C4-2B (cell line): ENCODE measurements around the gene MFN2.
A peak's percentile ranks its signal among the peaks of the same experiment; 100 is the strongest.
"Not testable (repeated sequence)": the region's sequence is repeated elsewhere in the genome, so short reads cannot be mapped to it uniquely, and the experiment has no call there.

Experiments
- H3K27ac ChIP-seq: fragments of 450-650 bp; 2 replicates; pipeline ENCODE4 v1.5.1; 2017
- CTCF ChIP-seq: fragments of 450-650 bp; conservative IDR thresholded peaks from 2 replicates; pipeline ENCODE4 v1.5.1; 2017; ENCODE audit warnings: mild to moderate bottlenecking
- ZFX ChIP-seq: fragments of 450-650 bp; IDR thresholded peaks from 2 replicates; pipeline ENCODE4 v1.6.1; 2017

The MFN2 gene

GRCh38 chr1:12001996-12002493, 21.8 kb downstream of the MFN2 start:
- peak overlapping the region; percentile 1; the same call in 1 of the 2 replicates for H3K27ac ChIP-seq
- TF ChIP-seq CTCF (no peak), ZFX (no peak)

GRCh38 chr1:12003762-12004161, 23.5 kb downstream of the MFN2 start:
- no peak overlapping the region for H3K27ac ChIP-seq
- no peak for TF ChIP-seq CTCF
- TF ChIP-seq ZFX = no peak

GRCh38 chr1:12005488-12006166, 25.4 kb downstream of the MFN2 start:
- no peak for TF ChIP-seq CTCF
- no peak for TF ChIP-seq ZFX
- H3K27ac ChIP-seq = no peak overlapping the region

GRCh38 chr1:12006167-12006921, 26.1 kb downstream of the MFN2 start:
- no peak overlapping the region for H3K27ac ChIP-seq

GRCh38 chr1:12007204-12007603, 27.0 kb downstream of the MFN2 start:
- H3K27ac ChIP-seq = no peak overlapping the region
- no peak for TF ChIP-seq ZFX
- no peak for TF ChIP-seq CTCF

More at GRCh38 chr1:12006167-12006921, 26.1 kb downstream of the MFN2 start:
- TF ChIP-seq CTCF = no peak

- H3K27ac ChIP-seq = not testable (repeated sequence)
Observed at GRCh38 chr1:12008355-12008754, 28.1 kb downstream of the MFN2 start.

GRCh38 chr1:12009318-12009947, 29.2 kb downstream of the MFN2 start:
- TF ChIP-seq CTCF = no peak
- TF ChIP-seq ZFX = no peak
- H3K27ac ChIP-seq = no peak overlapping the region
